Coronary artery (tissue), 2 donors: ENCODE results near the gene DSG3.

Experiments used
- DNase-seq: peaks from one replicate; pipeline ENCODE4 v3.0.0-alpha.2; 2017; ENCODE audit warnings: low spot score
- H3K27ac ChIP-seq, 2 donors: fragments of 200-600 bp; sonication (generic); one replicate each; pipeline ENCODE4 v1.5.1; 2016 to 2019
- H3K4me3 ChIP-seq: fragments of 200-600 bp; sonication (generic); 2 replicates; pipeline ENCODE4 v1.5.1; 2016; ENCODE audit warnings: mild to moderate bottlenecking, moderate library complexity
- CTCF ChIP-seq: fragments of 200-600 bp; sonication (generic); IDR thresholded peaks from one replicate; pipeline ENCODE4 v1.5.1; 2019; ENCODE audit warnings: antibody characterized with exemption

Gene DSG3

GRCh38 chr18:31497836-31498573 lies 50.5 kb downstream of the DSG3 start, which contains the start of gene DSG2:
Gene DSG2 (plus strand): TSS chr18:31498177. CDS start chr18:31498252, 75 bp downstream.
- DNase-seq: no peak
- Histone ChIP-seq H3K4me3 (peak within 1 kb of the TSS; percentile 76), H3K27ac (no peak within 1 kb of the TSS)
- TF ChIP-seq CTCF: no peak

- H3K27ac ChIP-seq: no peak overlapping the region
- no peak for TF ChIP-seq CTCF
- H3K4me3 ChIP-seq: peak overlapping the region; percentile 76
- DNase-seq: no peak
Observed at GRCh38 chr18:31498574-31499524, 51.3 kb downstream of the DSG3 start.

- DNase-seq: no peak
- Histone ChIP-seq H3K27ac (no peak overlapping the region), H3K4me3 (no peak overlapping the region)
- no peak for TF ChIP-seq CTCF
Observed at GRCh38 chr18:31500051-31500688, 52.6 kb downstream of the DSG3 start.

DNA sequence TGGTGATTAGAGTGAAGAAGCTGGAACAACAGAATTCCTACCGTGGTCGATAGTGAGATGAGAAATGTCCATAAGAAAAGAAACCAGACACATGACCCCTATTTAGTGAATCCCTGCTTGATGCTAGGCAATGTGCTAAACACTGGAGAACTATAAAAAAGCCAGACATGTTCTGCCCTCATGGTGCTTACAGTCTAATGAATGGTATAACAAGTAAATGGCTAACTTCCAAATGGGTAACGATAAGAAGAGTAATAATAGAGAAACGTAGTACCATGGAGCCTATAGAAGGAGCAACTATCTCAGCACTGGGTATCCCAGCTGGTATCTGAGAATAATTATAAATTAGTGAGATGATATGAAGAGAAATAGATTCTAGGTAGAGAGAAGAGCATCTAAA lies 55.5 kb downstream of the DSG3 start:
- Histone ChIP-seq H3K4me3 (no peak overlapping the region), H3K27ac (no peak overlapping the region)
- TF ChIP-seq CTCF: no peak
- DNase-seq: no peak

GRCh38 chr18:31504455-31505147 lies 57.1 kb downstream of the DSG3 start:
- H3K27ac ChIP-seq: no peak overlapping the region

More at GRCh38 chr18:31504455-31505147, 57.1 kb downstream of the DSG3 start:
- H3K4me3 ChIP-seq: no peak overlapping the region
- no peak for TF ChIP-seq CTCF
- no peak for DNase-seq
